Left kidney (tissue), 2 donors: Measurements from ENCODE around the gene LIPE. TPM values are rescaled to one million over a fixed set of nuclear protein-coding genes. Genes with fewer than 3 reads are reported as not detected.

Source experiments
- DNase-seq: peaks from one replicate; pipeline ENCODE4 v3.0.0-alpha.2; 2013
- polyA plus RNA-seq: library from polyadenylated mRNA; unstranded; fragments of 120-200 nt; gene quantifications from one replicate; pipeline ENCODE4 v1.2.1, GENCODE V29; 2013; ENCODE audit not compliant: insufficient read length

The LIPE gene
- polyA plus RNA-seq, 1 donor = 10.0 TPM

DNA sequence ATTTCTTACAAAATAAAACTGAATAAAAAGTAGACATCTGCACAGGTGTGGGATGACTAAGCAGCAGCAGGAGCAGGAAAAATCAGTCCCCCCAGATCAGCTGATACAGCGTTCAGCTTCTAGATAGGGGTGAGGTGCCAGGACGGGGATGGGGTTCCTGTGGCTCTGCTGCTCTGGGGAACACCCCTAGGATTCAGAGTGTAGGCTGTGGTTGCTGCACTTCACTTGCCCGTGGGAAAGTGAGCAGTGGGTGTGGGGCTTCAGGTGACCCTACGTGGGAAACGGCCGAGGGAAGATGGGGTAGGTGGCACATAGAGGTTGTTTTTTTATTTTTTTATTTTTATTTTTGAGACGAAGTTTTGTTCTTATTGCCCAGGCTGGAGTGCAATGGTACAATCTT, 18.8 kb upstream of the LIPE start:
- DNase-seq = no peak

DNA sequence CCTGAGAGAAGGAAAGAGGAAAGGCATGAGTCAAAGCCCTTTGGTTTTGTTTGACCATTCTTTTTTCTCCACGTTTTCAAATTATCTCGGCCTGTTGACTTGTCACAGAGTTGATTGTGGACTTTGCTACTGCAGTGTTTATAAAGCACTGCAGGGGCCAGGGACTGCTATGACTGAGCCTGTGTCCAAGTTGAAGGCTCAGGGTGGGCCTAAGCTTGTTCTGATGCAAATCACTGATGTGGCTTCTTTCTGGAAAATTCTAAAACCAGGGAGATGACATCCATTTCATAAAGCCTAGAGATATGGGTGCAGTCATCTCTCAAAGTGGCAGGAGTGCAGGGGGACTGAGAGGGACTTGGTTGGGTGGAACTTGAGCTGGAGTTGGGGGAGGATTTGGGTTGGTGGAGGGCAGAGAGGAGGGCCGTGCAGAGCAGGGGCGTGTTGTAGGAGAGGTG, 16.8 kb upstream of the LIPE start:
- no peak for DNase-seq

DNA sequence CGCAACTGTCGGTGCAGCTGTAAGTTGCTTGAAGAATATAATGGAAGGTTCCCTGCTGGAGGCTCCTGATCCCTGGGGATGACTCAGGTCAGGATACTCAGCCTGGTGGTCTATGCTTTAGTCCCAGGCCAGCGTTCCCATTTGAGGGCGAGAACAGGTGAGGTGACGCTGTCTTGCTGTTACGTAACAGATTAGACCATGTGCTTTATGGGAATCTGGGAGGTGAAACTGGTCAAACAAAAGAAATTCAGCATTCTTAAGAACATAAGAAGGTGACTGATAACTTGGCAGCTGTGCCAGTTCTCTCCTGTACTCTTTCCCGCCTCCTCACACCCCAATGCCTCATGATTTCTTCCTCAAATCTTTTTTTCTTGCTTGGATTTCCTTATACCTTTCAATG, 15.6 kb upstream of the LIPE start, which contains the start of gene CXCL17:
TSS of gene CXCL17 (minus strand) at position 114 of the 400 bp plus-strand sequence. CDS start 114 bp downstream, outside the sequence.
- no peak for DNase-seq

DNA sequence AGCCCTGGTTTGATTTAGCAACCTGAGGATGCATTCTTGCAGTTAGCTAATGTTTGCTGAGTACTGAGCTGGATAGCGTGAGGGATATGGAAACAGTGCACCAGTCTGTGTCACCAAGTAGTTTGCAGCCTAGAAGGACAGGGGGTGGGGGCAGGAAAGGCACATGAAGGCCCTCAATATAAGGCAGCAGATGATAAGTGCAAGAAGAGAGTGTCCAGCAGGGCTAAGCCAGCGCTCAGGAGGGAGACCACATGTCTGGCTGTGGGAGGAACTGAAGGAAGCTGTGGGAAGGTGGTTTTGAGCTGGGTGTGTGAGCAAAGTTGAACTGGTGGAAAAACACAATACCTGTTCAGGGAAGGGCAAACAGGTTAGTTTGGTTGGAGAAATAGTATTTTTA, 13.9 kb upstream of the LIPE start:
- no peak for DNase-seq

DNA sequence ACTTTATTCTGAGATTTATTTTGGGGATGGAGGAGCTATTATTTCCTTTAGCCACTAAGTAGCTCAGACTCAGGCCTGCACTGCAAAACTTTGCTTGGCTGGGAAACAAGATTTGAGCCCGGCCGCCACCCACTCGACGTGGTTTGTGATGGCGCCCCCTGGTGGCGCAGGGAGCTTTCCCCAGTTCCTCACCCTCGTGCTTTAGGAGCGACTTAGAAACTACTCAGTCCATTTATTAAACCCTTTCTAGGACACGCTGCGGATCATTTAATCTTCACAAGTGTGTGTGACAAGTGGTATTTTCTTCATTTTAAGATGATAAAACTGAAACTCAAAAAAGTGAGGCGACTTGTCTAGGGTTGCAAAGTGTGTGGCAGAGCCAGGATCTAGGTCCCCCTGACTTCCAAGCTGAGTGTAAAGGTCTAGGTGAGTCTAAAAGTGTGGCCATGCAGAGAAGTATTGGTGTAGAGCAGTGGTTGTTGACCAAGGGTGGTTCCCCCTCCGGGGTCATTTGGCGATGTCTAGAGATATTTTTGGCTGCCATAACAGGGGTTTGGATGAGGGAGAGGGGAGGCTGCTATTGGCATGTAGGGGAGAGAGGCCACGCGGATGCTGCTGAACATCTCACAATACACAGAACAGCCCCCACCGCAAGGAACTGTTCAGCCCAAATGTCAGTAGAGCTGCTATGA, 13.3 kb upstream of the LIPE start:
- DNase-seq = no peak

DNA sequence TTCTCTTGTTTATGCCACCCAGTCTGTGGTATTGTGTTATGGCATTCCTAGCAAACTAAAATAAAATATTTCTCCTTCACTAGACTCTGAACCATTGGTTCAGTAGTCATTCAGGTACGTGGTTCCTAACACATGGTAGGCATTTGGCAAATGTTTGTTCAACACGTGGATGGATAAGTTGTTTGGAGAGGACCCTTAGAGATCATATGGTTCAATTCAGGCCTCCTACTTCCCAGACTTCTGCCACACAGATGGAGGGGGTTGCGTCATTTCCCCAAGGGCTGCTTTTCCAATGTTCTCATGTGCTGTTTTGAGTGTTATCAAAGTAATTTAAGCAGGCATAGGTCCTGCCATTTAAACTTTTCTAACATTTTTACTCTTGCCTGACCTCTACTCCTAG, 8.8 kb upstream of the LIPE start:
- no peak for DNase-seq

DNA sequence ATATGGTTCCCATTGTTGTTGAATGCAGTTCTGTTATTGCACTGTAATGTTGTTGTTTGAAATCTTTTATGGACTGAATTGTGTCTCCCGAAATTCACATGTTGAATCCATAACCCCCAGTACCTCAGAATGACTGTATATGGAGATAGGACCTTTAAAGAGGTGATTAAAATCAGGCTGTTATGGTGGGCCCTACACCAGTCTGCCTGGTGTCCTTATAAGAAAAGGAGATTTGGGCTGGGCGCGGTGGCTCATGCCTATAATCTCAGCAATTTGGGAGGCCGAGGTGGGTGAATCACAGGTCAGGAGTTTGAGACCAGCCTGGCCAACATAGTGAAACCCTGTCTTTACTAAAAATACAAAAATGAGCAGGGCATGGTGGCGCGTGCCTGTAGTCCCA, 8.1 kb upstream of the LIPE start:
- DNase-seq = no peak

DNA sequence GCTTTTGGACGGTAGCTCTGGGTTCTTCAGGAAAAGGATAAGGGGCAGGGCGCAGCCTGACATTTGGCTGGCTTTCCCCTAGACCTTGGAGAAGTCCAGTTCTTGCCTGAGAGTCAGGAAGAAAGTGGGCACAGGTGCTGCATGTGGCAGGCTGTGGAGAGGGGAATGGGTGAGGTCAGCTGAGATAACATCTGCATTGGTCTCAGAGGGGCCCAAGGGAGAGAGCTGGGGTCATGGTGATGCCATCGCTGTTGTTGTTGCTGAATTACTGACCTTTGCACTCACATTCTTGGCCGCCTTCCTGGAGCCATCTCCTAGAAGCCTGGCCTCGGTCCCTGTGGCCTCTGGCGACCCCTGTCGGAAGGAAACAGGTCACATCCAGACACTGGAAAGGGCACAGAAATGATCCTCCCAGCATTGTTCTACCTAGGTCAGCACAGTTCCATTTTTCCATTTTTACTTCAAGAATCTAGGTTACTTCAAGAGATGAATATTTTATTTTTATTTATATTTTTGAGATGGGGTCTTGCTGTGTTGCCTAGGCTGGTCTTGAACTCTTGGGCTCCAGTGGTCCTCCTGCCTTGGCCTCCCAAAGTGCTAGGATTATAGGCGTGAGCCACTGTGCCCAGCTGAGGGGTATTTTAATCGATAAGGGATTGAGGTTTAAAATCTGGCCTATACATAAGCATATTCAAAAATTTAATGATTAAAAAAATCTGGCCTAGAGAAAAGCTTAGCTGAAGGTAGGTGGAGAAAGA, 6.5 kb upstream of the LIPE start:
- peak; percentile 62 for DNase-seq

DNA sequence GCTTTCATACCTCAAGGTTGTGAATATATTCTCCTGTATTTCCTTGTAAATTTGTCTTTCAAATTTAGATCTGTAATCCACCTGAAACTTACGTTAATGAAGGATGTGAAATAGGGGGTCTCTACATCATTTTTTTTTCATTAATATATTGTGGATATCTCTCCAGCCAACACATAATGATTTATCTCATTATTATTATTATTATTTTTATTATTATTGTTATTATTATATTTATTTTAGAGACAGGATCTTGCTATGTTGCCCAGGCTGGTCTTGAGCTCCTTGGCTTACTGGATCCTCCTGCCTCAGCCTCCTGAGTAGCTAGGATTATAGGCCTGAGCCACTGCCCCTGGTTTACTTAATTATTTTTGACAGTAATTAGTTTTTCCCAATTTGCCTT, 4.3 kb upstream of the LIPE start:
- DNase-seq = no peak

DNA sequence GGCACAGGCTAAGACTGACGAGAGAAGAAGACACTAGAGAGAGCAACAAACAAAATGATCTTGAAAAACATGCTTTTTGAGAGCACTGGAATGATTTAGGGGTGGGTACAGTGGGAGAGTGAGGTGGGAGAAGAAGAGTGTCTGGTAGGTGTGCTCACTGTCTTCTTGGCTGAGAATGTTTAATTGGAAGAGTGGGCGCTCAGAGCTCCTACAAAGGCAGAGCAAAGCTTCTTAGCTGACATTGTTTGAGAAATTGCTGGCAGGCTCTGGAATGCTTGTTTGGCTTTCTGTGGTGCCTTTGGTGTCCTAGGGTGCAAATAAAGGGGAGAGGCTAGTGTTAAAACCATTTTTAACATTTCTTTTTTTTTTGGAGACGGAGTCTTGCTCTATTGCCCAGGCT, 1.5 kb upstream of the LIPE start:
- DNase-seq = no peak

DNA sequence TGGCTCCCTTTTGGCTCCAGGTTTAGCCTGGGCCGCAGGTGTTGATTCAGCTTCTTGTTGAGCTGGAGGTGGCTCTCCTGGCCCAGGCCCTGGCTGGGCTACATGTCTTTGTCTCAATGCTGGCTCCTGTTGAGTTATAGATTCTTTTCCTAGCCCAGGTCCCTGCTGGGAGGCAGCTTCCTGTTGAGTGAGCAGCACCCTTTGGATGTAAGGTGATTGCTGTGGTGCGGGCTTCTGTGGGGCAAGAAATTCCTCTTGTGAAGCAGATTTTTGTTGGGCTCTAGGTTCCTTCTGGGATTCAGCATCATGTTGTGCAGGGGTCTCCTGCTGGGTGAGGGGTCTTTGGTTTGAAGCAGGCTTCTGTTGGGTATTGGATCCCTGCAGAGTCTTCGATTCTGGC, 545 bp downstream of the LIPE start:
- no peak for DNase-seq

DNA sequence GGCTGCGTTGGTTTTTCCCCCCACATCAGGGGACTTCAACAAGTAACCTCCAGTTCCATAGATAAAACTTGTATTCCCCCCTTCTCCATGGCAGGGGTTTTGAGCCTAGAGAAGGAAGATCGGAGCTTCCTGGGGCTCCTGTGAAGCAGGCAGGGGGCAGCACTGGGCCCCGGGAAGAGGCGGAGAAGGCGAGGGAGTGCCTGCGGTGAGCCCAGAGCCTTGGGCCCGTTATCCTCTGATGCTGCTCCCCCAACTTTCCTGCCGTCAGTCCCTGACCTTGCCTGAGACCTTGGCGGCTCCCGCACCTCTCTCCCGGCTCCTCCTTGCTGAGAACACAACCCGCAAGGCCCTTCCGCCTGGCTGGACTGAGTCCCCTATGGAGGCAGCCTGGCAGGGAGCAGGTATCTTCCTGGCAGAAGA, 2.5 kb downstream of the LIPE start:
- no peak for DNase-seq

DNA sequence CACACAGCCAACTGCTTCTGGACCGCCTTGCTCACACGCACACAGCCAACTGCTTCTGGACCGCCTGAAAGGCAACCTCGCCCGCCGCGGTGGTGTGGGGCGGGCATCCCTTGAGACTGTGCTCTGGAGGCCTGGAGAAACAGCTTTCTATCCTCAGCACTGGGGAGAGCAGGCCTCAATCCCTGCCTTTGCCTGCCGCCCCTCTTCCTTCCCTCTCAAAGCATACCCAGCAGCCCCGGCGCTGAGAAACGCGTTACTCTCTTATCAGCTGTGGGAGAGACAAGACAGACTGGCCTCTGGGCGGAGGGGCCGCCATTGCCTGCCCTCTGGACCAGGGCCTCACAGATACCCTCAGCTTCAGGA, 2.9 kb downstream of the LIPE start:
- DNase-seq = no peak

DNA sequence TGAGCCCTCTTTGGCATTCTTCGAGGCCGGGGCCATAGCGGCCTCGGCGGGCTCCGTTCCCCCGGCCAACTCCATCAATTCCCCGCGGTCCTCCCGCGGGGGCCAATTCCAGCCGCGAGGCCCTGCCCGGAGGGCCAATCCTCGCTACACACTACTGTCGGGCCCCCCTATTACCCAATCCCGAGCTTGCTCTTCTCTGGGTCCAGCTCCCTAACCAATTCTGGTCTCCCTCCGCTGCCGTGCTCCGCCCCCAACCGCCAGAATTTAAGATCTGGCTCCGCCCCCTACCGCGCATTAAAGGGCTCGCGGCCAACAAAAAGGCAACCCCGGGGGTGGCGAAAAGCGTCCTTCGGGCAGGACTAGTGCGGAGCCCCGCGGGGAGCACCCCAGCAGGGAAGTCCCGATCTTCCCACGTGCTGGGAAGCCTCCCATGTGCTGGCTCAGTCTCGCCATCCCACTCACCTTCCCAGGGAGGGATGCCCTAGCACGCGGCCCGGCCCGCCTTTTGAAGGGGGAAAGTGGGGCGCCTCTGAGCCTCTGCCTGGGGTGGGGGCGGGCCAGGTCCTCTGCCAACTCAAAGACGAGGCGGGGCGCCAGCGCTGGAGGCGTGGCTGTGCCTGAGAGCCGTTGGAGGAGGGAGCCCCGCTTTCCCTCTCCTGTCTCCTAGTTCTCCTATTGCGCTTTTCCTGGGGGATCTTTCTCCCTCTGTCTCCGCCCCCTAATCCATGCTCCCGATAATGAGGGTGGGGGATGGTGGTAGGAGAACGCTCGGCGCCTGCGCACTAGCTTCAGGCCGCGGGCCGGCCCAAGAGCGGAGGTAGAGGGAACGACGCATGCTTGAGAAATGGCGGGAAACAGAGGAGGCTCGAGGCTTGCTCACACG, 3.5 kb downstream of the LIPE start:
- peak; percentile 95 for DNase-seq

DNA sequence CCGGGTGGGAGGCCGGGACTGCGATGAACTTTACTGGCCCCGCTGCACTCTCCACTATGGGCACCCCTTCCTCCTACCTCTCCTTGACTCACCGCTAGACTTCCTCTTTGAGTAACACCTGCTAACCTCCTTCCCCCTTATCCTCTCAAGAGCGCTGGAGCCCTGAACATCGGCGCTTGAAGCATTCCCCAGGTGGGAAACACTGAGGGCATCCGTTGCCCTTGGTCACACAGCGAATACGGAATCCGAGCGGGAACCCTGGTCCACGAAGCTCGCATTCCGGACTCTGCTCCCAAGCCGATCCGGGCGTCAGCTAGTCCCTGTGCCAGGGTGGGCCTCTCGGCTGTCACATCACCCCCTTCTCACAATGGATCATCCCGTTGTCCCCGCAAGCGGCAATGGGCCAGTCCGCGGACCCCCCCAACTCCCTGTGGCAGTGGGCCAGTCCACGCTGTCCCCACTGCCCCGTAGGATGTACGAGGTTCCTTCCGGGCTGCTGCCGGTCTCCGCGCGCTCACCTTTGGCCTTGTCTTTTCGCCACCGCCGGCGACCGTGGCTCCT, 4.2 kb downstream of the LIPE start:
- DNase-seq = peak; percentile 53

DNA sequence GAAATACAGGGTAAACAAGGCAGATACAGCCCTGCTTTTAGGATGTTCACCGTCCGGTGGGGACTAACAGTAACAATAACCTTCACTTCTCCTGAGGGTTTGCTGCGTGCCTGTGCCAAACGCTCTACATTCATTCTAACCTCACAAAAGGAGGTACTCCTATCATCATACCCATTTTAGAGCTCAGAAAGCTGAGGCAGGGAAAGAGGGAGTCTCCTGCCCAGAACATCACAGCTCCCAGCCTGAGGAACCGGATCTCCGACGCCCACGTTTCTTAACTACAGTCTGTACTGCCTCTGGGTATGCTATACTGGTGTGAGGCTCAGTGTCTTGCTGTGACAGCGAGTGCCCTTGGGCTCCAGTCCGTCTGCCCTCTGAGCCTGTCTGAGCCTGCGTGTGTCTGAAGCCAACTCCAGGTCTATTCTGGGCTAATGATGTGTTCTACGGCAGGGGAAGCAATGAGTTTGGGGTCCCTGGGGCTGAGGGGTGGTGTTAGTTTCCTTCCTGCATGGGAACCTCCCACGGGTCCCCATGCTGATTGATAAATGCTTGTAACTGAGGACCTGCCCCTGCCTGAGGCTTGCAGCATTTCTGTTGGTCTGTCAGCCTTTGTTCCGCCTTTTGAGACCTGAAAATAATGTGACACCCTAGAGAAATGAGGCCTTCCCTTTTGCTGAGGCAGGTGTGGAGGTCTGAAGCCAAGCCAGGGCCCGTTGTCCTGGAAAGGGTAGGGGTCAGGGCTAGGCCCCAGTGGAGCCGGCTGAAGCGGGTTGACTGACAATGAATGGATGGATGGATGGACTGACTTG, 4.9 kb downstream of the LIPE start:
- DNase-seq = no peak

DNA sequence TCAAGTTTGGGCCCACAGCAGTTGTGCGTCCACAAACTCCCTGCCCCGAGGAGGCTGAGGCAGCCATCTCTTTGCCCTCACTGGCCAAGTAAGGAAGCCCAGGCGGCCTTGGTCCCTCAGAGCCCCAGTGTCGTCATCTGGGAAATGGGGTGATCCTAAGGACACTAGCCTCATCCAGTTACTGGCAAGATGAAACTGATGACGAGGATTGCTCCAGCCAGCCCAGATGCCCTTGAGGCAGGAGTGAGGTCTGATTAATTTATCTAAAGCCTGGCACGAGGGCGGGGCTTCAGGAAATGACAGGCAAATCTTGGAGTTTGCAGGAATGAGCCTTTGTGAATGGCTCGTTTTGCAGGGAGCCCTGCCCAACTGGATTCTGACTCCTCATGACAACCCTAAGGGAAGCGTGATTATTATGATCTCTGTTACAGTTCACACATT, 5.6 kb downstream of the LIPE start:
- no peak for DNase-seq

DNA sequence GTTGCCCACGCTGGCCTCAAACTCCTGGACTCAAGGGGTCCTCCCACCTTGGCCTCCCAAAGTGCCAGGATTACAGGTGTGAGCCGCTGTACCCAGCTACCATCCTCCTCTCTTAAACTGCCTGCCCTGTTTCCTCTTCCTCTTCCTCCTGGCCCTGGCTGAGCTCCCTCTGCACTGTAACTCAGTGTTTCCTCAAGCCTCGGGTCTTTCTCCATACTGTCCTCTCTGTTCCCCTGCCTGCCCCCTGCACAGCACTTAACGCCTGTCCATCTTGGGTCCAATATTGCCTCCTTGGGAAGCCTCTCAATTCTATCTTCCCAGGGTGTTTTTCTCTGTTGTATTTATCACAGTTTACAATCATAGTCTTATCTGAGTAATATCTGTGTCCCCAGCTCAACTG, 6.1 kb downstream of the LIPE start:
- DNase-seq = no peak

DNA sequence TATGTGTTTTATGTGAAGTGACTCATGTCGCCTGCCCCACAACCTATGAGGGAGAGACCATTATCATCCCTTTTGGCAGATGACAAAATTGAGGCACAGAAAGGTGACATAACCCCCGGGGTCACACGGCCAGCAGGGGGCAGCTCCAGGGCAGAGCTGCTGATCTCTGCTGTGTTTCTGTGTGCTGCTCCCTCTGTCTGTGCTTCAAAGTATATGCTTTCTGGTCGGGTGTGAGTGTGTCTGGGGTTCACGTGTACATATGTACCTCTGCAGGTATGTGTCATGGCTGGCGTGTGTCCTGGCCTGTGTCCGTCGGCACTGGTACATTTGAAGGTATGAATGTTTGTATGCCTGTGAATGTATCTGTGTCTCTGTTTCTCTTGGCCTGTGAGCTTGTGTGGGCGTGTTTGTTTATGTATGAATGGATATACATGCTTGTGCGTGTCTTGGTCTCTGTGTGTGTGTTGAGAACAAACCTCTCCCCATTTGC, 7.1 kb downstream of the LIPE start:
- DNase-seq = no peak

DNA sequence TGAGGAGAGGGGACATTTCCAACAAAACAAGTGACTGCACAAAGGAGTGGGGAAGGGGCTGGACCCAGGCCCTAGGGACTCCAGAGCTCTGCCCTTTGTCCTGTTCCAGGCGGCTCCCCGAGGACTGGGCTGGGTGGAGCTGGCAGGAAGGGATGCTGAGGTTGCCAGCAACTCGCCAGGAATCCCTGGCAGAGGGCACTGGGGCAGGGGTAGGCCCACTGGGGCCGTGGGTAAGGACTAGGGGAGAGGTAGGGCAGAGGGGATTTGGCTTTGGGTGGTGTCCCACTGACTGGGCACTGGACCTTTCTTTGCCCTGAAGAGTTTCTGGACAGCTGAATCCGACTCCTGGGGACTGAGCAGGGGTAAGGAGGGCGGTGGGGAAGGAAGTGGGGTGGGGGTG, 7.9 kb downstream of the LIPE start:
- DNase-seq = no peak

DNA sequence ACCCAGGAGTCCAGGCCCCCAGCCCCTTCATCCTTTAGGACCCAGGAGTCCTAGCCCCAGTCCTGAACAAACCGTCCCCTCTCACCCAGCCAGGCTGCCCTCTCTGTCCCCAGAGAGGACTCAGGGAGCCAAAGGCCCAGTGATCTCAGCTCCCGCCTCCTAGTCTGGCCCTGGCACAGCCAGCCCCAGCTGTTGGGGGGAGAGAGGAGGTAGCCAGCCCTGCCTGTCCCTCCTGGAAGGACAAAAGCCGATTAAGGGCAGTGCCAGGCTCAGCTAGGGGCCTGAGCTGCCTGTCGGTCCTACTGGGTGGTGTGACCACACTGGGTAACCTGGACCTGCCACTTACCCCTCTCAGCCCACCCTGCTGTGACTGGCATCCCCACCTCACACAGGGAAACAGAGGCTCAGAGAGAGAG, 14.5 kb downstream of the LIPE start:
- no peak for DNase-seq
